HG02938 (cell line): ENCODE measurements around the gene MT2A.
"Not testable (repeated sequence)": the region's sequence is repeated elsewhere in the genome, so short reads cannot be mapped to it uniquely, and the experiment has no call there.

ENCODE experiments used
- ATAC-seq: cut with Tn5 transposase; IDR thresholded peaks from one replicate; pipeline ENCODE4 v1.9.1; 2021; ENCODE audit warnings: mild to moderate bottlenecking, moderate library complexity; ENCODE audit not compliant: unreplicated experiment

Gene MT2A

DNA sequence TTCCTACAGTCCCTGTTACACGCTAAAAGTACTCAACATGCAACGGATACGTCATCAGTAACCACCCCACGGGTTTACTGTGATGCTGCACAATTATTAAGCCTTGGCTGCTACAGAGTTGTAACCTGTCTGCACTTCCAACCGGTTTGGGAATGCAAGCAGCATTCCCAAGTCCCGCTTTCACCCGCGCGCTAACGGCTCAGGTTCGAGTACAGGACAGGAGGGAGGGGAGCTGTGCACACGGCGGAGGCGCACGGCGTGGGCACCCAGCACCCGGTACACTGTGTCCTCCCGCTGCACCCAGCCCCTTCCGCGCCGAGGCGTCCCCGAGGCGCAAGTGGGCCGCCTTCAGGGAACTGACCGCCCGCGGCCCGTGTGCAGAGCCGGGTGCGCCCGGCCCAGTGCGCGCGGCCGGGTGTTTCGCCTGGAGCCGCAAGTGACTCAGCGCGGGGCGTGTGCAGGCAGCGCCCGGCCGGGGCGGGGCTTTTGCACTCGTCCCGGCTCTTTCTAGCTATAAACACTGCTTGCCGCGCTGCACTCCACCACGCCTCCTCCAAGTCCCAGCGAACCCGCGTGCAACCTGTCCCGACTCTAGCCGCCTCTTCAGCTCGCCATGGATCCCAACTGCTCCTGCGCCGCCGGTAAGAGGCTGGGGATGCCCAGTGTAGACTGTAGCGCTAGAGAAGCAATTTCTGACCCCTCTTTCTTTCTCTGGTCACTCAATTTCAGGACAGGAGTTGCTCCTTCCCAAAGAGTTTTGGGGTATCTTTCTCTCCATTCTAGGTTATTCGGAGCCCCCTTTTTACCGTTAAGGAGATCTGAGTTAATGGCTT, at the start of gene MT2A:
MT2A (plus strand) TSS at position 542 of the 833 bp plus-strand sequence; CDS start at position 614, 72 bp downstream.
- peak; percentile 77 for ATAC-seq

DNA sequence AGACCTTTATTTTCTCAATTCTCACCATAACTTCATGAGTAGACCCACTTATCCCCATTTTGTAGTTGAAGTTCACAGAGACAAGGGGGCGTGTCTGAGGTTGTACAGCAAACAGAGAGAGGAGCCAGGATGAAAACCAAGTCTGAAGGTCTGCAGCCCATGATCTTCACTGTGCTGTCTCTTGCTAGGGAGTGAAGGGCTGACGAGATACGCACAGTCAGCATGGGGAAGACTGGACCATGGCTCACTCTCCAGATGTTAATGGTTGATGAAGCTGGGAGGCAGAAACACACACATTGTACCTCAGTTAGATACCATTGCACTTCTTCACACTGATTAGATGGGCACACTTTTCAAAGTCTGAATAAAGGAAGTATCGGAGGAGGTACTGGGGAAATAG, 49.3 kb upstream of the MT2A start:
- no peak for ATAC-seq

DNA sequence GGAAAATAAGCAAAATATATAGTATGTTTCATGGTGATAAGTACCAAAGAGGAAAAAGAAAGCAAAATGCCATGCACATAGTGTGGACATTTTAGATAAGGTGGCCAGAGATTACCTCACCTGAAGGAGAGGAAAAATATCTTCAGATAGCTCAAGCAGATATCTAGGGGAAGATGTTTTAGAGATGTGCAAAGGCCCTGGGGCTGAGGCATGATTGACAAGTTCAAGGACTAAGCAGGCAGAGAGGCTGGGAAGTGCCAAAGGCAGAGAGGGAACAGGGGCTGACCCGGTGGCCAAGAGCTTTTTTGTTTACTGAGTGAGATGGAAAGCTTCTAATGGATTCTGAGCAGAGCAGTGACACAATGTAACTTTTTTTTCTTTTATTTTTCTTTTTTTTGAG, 47.9 kb upstream of the MT2A start:
- no peak for ATAC-seq

- ATAC-seq, result no peak
Measured at GRCh38 chr16:56561126-56561525, 47.3 kb upstream of the MT2A start.

GRCh38 chr16:56564793-56565477, 43.4 kb upstream of the MT2A start, which contains the start of gene MT4:
TSS of gene MT4 (plus strand) at chr16:56565073. CDS start at chr16:56565129, 56 bp downstream.
- no peak for ATAC-seq

DNA sequence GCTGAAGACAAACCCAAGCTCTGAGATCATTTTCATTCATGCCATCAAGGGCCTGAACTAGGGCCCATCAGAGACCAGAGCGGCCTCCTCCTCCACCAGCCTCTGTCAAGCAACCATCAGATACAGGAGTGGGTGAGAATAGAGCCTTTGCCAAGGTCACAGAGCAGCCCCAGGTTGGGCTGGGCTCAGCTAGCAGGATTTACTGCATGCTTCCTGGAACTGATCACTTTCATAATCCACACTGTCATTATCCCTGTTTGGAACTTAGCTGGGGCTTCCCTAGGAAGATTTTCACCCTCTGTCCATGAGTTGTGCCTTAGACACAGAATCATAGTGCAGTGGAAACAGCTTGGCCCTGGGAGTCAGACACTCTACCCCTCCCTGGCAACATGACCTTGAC, 38.4 kb upstream of the MT2A start:
- ATAC-seq, result no peak

GRCh38 chr16:56571525-56571924, 36.9 kb upstream of the MT2A start:
- ATAC-seq, result no peak

DNA sequence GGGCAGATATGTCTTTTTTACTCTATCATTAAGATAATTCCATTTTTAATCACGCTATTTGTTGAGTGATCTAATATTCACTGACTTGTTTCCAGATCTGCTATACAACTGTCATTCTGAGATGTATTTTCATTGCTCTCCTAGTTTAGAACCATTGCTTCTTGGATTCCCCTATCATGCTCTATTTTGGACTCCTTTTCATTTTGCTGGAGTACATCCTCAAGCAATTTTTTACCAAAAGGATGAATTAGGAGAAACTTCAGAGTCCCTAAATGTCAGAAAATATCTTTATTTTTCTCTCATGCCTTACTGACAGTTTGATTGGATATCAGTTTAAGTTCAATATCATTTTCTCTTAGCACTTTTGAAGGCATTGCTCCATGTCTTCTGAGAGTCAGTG, 33.8 kb upstream of the MT2A start:
- no peak for ATAC-seq

GRCh38 chr16:56576585-56577299, 31.6 kb upstream of the MT2A start:
- ATAC-seq, result peak; percentile 88

DNA sequence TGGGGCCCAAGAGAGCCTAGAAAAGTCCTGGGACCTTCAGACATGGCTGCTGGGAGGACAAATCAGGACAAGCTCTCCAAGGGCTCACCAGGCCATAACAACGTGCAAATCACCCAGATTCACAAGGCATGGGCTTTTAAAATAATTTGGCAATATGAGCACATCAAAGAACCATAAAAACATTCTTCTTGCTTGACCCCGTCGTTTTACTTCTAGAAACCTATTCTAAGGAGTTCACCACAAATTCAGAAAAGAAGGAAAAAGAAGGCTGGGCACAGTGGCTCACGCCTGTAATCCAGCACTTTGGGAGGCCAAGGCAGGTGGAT, 31.1 kb upstream of the MT2A start:
- ATAC-seq, result no peak

- no peak for ATAC-seq
Measured at GRCh38 chr16:56580391-56581048, 27.9 kb upstream of the MT2A start.

DNA sequence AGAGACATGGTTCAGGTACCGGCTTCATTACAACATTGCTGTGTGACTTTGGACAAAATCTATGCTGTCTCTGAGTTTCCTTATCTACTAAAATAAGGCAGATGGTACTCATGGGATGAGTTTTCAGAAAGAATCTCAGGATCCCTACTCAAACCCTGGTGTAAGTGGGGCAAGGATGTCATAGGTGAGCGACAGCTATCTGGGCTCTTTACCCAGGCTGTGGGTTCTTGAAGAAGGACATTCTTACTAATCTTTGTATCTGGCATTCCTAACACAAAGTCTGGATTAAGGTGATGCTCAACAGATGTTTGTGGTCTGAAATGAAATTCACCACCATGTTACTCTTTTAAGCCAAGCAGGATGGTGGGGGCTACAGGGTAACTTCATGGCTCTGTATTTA, 25.5 kb upstream of the MT2A start:
- not testable (repeated sequence) for ATAC-seq

DNA sequence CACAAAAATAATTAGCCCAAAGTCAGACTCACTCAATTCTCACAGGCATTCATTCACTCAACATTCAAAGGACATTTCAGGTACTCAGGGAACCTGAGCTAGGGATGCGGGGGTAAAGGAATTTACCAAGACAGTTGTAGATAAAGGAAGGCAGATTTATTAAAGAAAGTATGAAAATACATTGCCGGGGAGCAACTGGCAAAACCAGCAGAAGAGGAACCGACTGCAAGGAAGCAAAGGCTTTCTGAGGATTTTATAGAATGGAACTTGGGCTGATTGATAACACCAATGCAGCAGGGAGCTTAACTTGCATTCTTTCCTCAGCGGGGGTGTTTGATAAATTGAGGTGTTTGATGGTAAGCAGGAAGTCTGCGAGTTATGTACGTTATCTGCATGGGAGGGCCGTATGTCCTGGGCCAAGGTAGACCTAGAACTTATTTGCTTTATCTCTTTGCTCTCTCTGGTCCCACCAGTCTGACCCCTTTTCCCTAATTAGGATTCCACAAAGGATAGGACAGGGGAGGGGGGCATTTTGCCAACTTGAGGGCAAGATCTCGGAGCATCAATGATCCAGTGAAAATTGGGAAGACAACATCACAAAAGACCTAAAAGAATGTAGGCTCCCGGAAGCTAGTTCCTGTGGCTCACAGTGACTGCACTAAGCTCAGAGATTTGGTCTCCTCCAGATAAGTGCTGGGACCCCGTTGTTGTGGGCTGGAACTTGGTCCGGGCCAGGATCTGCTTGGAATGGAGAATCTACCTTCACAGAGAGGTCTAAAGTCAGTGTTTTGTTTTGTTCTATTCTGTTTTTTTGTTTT, 24.8 kb upstream of the MT2A start:
- ATAC-seq, result no peak

- ATAC-seq, result no peak
Measured at GRCh38 chr16:56584276-56584675, 24.1 kb upstream of the MT2A start.

- no peak for ATAC-seq
Measured at GRCh38 chr16:56588781-56589140, 19.6 kb upstream of the MT2A start.

GRCh38 chr16:56589141-56590039, 19.0 kb upstream of the MT2A start, which contains the start of gene MT3:
TSS of gene MT3 (plus strand) at chr16:56589528. CDS start at chr16:56589591, 63 bp downstream.
- ATAC-seq, result no peak

DNA sequence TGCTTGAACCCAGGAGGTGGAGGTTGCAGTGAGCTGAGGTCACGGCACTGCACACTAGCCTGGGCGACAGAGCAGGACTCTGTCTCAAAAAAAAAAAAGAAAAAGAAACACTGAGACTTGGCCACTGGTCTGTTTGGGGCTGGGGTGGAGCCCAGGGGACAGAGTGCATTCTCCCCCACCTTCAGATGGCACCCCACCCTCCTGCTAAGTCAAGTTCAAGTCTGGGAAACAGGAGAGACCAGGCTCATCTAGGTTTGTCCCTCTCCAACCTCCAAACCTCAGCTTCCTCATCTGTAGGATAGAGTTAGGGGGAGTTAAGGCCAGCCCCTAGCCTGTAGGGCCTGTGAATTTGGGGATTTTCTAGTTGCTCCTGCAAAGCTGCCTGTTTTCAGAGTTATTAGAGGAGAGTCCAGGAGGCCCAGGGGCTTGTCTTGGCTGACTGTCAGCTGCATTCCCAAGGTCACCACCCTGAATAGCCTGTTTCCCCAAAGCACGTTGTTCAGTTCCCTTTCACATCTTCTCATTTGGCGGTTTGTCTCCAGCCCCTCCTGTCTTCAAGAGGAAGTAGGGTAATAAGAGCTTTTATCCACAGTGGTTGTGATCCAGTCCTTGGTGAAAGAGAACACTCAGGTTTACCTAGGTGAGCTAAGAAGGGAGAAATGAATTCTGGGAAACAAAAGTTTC, 16.9 kb upstream of the MT2A start:
- ATAC-seq, result no peak

DNA sequence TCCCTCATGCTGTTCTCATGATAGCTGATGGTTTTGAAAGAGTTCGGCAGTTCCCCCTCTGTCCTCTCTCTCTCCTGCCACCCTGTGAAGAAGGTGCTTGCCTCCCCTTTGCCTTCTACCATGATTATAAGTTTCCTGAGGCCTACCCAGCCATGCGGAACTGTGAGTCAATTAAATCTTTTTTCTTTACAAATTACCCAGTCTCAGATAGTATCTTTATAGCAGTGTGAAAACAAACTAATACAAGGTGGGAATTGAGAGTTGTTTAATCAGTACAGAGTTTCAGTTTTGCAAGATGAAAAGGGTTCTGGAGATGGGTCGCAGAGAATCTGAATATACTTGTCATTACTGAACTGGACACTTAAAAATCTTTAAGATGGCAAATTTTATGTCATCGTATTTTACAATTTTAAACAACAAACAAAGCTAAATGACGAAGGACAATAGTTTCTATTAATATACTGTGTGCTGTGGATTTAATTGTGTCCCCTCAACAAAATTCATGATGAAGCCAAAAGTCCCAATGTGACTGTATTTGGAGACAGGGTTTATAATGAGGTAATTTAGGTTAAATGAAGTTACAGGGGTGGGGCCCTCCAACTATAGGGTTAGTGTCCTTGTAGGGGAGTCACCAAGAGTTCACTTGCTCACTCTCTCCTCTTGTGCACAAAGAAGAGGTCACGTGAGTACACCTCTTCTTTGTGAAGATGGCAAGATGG, 14.7 kb upstream of the MT2A start:
- no peak for ATAC-seq
